ENCODE measurements around the gene GPR132. TPM values are rescaled to one million over a fixed set of nuclear protein-coding genes. Genes with fewer than 3 reads are reported as not detected.

GPR132 gene
- total RNA-seq, 2 experiments from 2014 or later, result 51.2 to 51.4 TPM

- ChIA-PET CTCF (interaction anchor here (0.8 to 0.9 kb wide), 2 partner anchors 13 to 119 kb away, joined by 3 to 4 read pairs; no protein-coding TSS in a partner anchor), POLR2A (interaction anchor here (1.3 to 1.5 kb wide), 2 partner anchors 12 to 32 kb away, joined by 5 to 7 read pairs; partner anchors contain the start of genes CDCA4 and GPR132)
- Mint-ChIP-seq H3K36me3 (ENCODE audit: low read depth) (peaks cover 56% of the 10 kb centered on the region), H3K9me3 (no peaks in the 10 kb centered on the region), H3K27me3 (no peaks in the 10 kb centered on the region), H3K27ac (no peak overlapping the region), H3K4me1 (peaks cover 14% of the 10 kb centered on the region), H3K4me3 (no peak overlapping the region)
- no peak for DNase-seq
These were observed 11.8 kb downstream of the GPR132 start for GRCh38 chr14:105053421-105053820.

- POLR2A ChIA-PET, result no interaction called here
- H3K27ac Mint-ChIP-seq, result no peak overlapping the region
- no peak for DNase-seq
- H3K27me3 Mint-ChIP-seq, result no peaks in the 10 kb centered on the region
- no peak overlapping the region for H3K4me3 Mint-ChIP-seq
- H3K36me3 Mint-ChIP-seq (ENCODE audit: low read depth), result peaks cover 53% of the 10 kb centered on the region
- peaks cover 13% of the 10 kb centered on the region for H3K4me1 Mint-ChIP-seq
- CTCF ChIA-PET, result no interaction called here
- no peaks in the 10 kb centered on the region for H3K9me3 Mint-ChIP-seq
These were observed 13.1 kb downstream of the GPR132 start for GRCh38 chr14:105052110-105052458.

GRCh38 chr14:105051182-105052109, 13.8 kb downstream of the GPR132 start:
- H3K36me3 Mint-ChIP-seq (ENCODE audit: low read depth), result peaks cover 47% of the 10 kb centered on the region
- peaks cover 11% of the 10 kb centered on the region for H3K4me1 Mint-ChIP-seq
- ChIA-PET CTCF (no interaction called here), POLR2A (no interaction called here)
- no peak for DNase-seq
- no peaks in the 10 kb centered on the region for H3K27me3 Mint-ChIP-seq
- no peaks in the 10 kb centered on the region for H3K9me3 Mint-ChIP-seq
- H3K4me3 Mint-ChIP-seq, result no peak overlapping the region
- no peak overlapping the region for H3K27ac Mint-ChIP-seq

- Mint-ChIP-seq H3K27me3 (no peaks in the 10 kb centered on the region), H3K36me3 (ENCODE audit: low read depth) (peaks cover 42% of the 10 kb centered on the region), H3K4me3 (no peak overlapping the region), H3K4me1 (peaks cover 14% of the 10 kb centered on the region), H3K27ac (no peak overlapping the region), H3K9me3 (no peaks in the 10 kb centered on the region)
- no peak for DNase-seq
- ChIA-PET POLR2A (no interaction called here), CTCF (no interaction called here)
These were observed 14.7 kb downstream of the GPR132 start for GRCh38 chr14:105050551-105050897.

GRCh38 chr14:105049753-105050550, 15.3 kb downstream of the GPR132 start:
- H3K9me3 Mint-ChIP-seq, result no peaks in the 10 kb centered on the region
- no peak overlapping the region for H3K4me3 Mint-ChIP-seq
- ChIA-PET CTCF (no interaction called here), POLR2A (no interaction called here)
- H3K36me3 Mint-ChIP-seq (ENCODE audit: low read depth), result peaks cover 36% of the 10 kb centered on the region
- DNase-seq, result no peak
- peaks cover under 1% of the 10 kb centered on the region for H3K27me3 Mint-ChIP-seq
- peaks cover 16% of the 10 kb centered on the region for H3K4me1 Mint-ChIP-seq
- H3K27ac Mint-ChIP-seq, result no peak overlapping the region

- Mint-ChIP-seq H3K4me3 (no peak overlapping the region), H3K36me3 (ENCODE audit: low read depth) (peaks cover 24% of the 10 kb centered on the region), H3K27me3 (peaks cover 5% of the 10 kb centered on the region), H3K4me1 (peaks cover 17% of the 10 kb centered on the region), H3K9me3 (no peaks in the 10 kb centered on the region), H3K27ac (no peak overlapping the region)
- ChIA-PET CTCF (interaction anchor here (0.6 to 5.8 kb wide), 8 partner anchors 11 to 84 kb away, joined by 3 to 73 read pairs (median 12); partner anchors contain the start of genes CDCA4 and GPR132), POLR2A (interaction anchor here (1.0 to 6.3 kb wide), 5 partner anchors 8 to 217 kb away, joined by 3 to 52 read pairs (median 3); partner anchors contain the start of gene CDCA4)
- no peak for DNase-seq
These were observed 17.8 kb downstream of the GPR132 start for GRCh38 chr14:105047283-105048016.

- ChIA-PET POLR2A (interaction anchor here (1.3 to 6.3 kb wide), 4 partner anchors 21 to 72 kb away, joined by 4 to 52 read pairs (median 6); partner anchors contain the start of gene CDCA4), CTCF (interaction anchor here (0.7 to 5.8 kb wide), 15 partner anchors 13 to 337 kb away, joined by 3 to 73 read pairs (median 8); partner anchors contain the start of genes CDCA4 and GPR132)
- H3K36me3 Mint-ChIP-seq (ENCODE audit: low read depth), result peaks cover 22% of the 10 kb centered on the region
- no peak for DNase-seq
- peaks cover 5% of the 10 kb centered on the region for H3K27me3 Mint-ChIP-seq
- no peak overlapping the region for H3K4me3 Mint-ChIP-seq
- no peaks in the 10 kb centered on the region for H3K9me3 Mint-ChIP-seq
- no peak overlapping the region for H3K27ac Mint-ChIP-seq
- H3K4me1 Mint-ChIP-seq, result peaks cover 17% of the 10 kb centered on the region
These were observed 18.3 kb downstream of the GPR132 start for GRCh38 chr14:105046891-105047282.

GRCh38 chr14:105045710-105046326, 19.4 kb downstream of the GPR132 start:
- CTCF ChIA-PET, result interaction anchor here (0.7 to 5.8 kb wide), 23 partner anchors 12 to 315 kb away, joined by 3 to 73 read pairs (median 5); partner anchors contain the start of genes CDCA4, CLBA1 and GPR132
- Mint-ChIP-seq H3K27ac (peak overlapping the region; percentile 50), H3K9me3 (no peaks in the 10 kb centered on the region), H3K27me3 (peaks cover 5% of the 10 kb centered on the region), H3K4me3 (no peak overlapping the region), H3K36me3 (ENCODE audit: low read depth) (peaks cover 11% of the 10 kb centered on the region), H3K4me1 (peaks cover 17% of the 10 kb centered on the region)
- peak; percentile 94 for DNase-seq
- POLR2A ChIA-PET, result interaction anchor here (0.7 to 6.3 kb wide), 11 partner anchors 10 to 71 kb away, joined by 4 to 52 read pairs (median 5); partner anchors contain the start of genes CDCA4 and GPR132

GRCh38 chr14:105043641-105044040, 21.6 kb downstream of the GPR132 start:
- DNase-seq, result no peak
- peaks cover 17% of the 10 kb centered on the region for H3K4me1 Mint-ChIP-seq
- ChIA-PET POLR2A (interaction anchor here (2.2 to 6.3 kb wide), 2 partner anchors 16 to 24 kb away, joined by 6 to 52 read pairs; partner anchors contain the start of gene CDCA4), CTCF (interaction anchor here (1.3 to 5.8 kb wide), 7 partner anchors 10 to 308 kb away, joined by 3 to 73 read pairs (median 36); partner anchors contain the start of genes CDCA4 and GPR132)
- H3K36me3 Mint-ChIP-seq (ENCODE audit: low read depth), result peaks cover 4% of the 10 kb centered on the region
- no peak overlapping the region for H3K27ac Mint-ChIP-seq
- no peak overlapping the region for H3K4me3 Mint-ChIP-seq
- H3K9me3 Mint-ChIP-seq, result no peaks in the 10 kb centered on the region
- H3K27me3 Mint-ChIP-seq, result peaks cover 5% of the 10 kb centered on the region

GRCh38 chr14:105042813-105043212, 22.4 kb downstream of the GPR132 start:
- Mint-ChIP-seq H3K36me3 (ENCODE audit: low read depth) (no peaks in the 10 kb centered on the region), H3K4me1 (peaks cover 13% of the 10 kb centered on the region), H3K9me3 (no peaks in the 10 kb centered on the region), H3K4me3 (no peak overlapping the region), H3K27ac (no peak overlapping the region), H3K27me3 (peaks cover 5% of the 10 kb centered on the region)
- ChIA-PET CTCF (interaction anchor here (1.3 to 5.8 kb wide), 6 partner anchors 9 to 309 kb away, joined by 3 to 73 read pairs (median 43); partner anchors contain the start of genes CDCA4 and GPR132), POLR2A (interaction anchor here (1.0 to 6.3 kb wide), 3 partner anchors 15 to 23 kb away, joined by 3 to 52 read pairs (median 6); partner anchors contain the start of gene CDCA4)
- DNase-seq, result no peak

GRCh38 chr14:105041841-105042765, 23.1 kb downstream of the GPR132 start:
- DNase-seq, result no peak
- H3K4me1 Mint-ChIP-seq, result peaks cover 13% of the 10 kb centered on the region
- H3K9me3 Mint-ChIP-seq, result no peaks in the 10 kb centered on the region
- H3K36me3 Mint-ChIP-seq (ENCODE audit: low read depth), result no peaks in the 10 kb centered on the region
- no peak overlapping the region for H3K27ac Mint-ChIP-seq
- peaks cover 5% of the 10 kb centered on the region for H3K27me3 Mint-ChIP-seq
- H3K4me3 Mint-ChIP-seq, result no peak overlapping the region
- CTCF ChIA-PET, result interaction anchor here (4.6 kb wide), 1 partner anchor 13 kb away, joined by 14 read pairs; no protein-coding TSS in a partner anchor
- POLR2A ChIA-PET, result interaction anchor here (1.0 to 6.3 kb wide), 4 partner anchors 14 to 23 kb away, joined by 3 to 52 read pairs (median 4); partner anchors contain the start of gene CDCA4

All from activated CD4-positive, alpha-beta memory T cell treated with anti-CD3 and anti-CD28 coated beads, Interleukin-2, amount 10 ng/mL, durations not matched to agents 7 days and 5 days (primary cell).